Measurements from ENCODE around the gene UBAC1. TPM values are rescaled to one million over a fixed set of nuclear protein-coding genes. Genes with fewer than 3 reads are reported as not detected.

Gene UBAC1
- total RNA-seq, 1 experiment from 2014 or later, result 54.8 TPM

DNA sequence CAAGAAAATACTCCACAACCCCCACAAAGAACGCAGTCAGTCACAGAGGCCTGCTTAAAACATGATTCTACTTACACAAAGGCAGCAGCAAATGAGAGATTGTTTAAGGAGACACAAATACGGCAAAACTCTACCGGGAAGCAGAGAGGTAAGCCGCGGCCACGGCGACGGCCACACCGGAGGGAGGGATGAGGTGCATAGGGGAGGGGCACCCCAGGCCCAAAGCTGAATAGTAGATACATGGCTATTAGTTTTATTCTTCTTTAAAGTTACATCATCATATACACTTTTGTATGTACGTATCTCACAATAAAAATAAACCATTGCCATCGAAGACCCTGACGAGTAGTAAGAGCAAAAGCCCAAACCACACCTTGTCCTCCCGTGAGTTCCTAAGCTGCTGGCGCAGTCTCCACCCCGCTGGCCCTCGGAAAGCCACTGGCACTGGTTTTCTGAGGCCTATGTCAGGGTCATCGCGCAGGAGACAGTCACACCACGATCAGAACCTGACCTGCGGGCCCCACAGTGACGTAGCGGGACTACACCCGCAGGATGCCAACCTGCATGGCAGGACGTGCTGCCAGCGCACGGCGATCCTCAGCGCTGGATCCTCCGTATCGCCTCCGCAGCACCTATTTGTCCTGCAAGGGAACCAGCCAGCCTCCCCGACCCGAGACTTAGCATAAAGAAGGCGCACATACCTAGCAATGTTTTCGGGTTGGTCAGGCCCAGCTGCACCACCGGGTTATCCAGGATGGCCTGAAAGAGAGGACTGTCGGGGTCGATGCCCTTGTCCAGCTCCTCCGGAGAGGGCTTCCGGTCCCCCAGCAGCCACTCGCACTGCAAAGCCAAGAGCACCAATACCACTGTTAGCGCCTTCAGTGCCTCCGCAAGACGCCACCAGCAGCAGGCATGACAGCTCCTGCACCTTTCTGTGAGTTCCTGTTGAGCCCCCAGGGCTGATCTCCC is 23.4 kb downstream of the UBAC1 start:
- BruUV-seq (replicated peaks), result no TSS peak
- TF ChIP-seq, protein P1, sequence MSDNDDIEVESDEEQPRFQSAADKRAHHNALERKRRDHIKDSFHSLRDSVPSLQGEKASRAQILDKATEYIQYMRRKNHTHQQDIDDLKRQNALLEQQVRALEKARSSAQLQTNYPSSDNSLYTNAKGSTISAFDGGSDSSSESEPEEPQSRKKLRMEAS (IDR thresholded peaks at IDR 0.05), result no peak
- TF ChIP-seq CBX3 (IDR thresholded peaks at IDR 0.05; ENCODE audit: low read depth), result no peak
- no peak for TF ChIP-seq FOSL1 (IDR thresholded peaks at IDR 0.05; ENCODE audit: low read depth)
- no peak for TF ChIP-seq EZH2phosphoT487 (IDR thresholded peaks at IDR 0.05; ENCODE audit: borderline replicate concordance)
- TF ChIP-seq POLR2AphosphoS5 (IDR thresholded peaks at IDR 0.05; ENCODE audit: low read depth, low read length), result no peak
- TF ChIP-seq, protein P2, sequence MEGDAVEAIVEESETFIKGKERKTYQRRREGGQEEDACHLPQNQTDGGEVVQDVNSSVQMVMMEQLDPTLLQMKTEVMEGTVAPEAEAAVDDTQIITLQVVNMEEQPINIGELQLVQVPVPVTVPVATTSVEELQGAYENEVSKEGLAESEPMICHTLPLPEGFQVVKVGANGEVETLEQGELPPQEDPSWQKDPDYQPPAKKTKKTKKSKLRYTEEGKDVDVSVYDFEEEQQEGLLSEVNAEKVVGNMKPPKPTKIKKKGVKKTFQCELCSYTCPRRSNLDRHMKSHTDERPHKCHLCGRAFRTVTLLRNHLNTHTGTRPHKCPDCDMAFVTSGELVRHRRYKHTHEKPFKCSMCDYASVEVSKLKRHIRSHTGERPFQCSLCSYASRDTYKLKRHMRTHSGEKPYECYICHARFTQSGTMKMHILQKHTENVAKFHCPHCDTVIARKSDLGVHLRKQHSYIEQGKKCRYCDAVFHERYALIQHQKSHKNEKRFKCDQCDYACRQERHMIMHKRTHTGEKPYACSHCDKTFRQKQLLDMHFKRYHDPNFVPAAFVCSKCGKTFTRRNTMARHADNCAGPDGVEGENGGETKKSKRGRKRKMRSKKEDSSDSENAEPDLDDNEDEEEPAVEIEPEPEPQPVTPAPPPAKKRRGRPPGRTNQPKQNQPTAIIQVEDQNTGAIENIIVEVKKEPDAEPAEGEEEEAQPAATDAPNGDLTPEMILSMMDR (IDR thresholded peaks at IDR 0.05 in 2 of 3, conservative IDR thresholded peaks at IDR 0.05 in 1 of 3; ENCODE audit: borderline replicate concordance in 1 of 3, insufficient read depth in 1 of 3, low read depth in 2 of 3, low read length in 2 of 3), result no peak
- TF ChIP-seq, protein P3, sequence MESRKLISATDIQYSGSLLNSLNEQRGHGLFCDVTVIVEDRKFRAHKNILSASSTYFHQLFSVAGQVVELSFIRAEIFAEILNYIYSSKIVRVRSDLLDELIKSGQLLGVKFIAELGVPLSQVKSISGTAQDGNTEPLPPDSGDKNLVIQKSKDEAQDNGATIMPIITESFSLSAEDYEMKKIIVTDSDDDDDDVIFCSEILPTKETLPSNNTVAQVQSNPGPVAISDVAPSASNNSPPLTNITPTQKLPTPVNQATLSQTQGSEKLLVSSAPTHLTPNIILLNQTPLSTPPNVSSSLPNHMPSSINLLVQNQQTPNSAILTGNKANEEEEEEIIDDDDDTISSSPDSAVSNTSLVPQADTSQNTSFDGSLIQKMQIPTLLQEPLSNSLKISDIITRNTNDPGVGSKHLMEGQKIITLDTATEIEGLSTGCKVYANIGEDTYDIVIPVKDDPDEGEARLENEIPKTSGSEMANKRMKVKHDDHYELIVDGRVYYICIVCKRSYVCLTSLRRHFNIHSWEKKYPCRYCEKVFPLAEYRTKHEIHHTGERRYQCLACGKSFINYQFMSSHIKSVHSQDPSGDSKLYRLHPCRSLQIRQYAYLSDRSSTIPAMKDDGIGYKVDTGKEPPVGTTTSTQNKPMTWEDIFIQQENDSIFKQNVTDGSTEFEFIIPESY (IDR thresholded peaks at IDR 0.05; ENCODE audit: extremely low read depth, insufficient replicate concordance, low read length), result no peak
- no peak for TF ChIP-seq SRF (IDR thresholded peaks at IDR 0.05; ENCODE audit: low read depth)
- no peak for TF ChIP-seq EGR1 (IDR thresholded peaks at IDR 0.05; ENCODE audit: low read depth)
- H3K9me2 ChIP-seq (ENCODE audit: insufficient read depth), result no peaks in the 10 kb centered on the region

More for the DNA sequence above, 23.4 kb downstream of the UBAC1 start:
- H3K4me1 ChIP-seq (ENCODE audit: control insufficient read depth in 1 of 2, insufficient read depth in 2 of 2, low read length in 2 of 2), result no peaks in the 10 kb centered on the region
- H3K27me3 ChIP-seq (ENCODE audit: insufficient read depth, low read length), result no peaks in the 10 kb centered on the region
- H3K9ac ChIP-seq (ENCODE audit: low read length), result no peak overlapping the region
- RAD21 ChIA-PET (ENCODE audit: low non-redundant PET in 1 of 2, low total read pairs in 2 of 2, uncharacterized antibody in 2 of 2, unreplicated experiment in 2 of 2), result no interaction called here
- POLR2A ChIA-PET, result no interaction called here
- H3K36me3 ChIP-seq (ENCODE audit: control insufficient read depth in 1 of 2, insufficient read depth in 2 of 2, low read length in 2 of 2), result peaks cover 16 to 22% of the 10 kb centered on the region in 2 experiments; a peak in 3 of 4 replicates
- no peaks in the 10 kb centered on the region for H4K20me1 ChIP-seq (ENCODE audit: insufficient read depth)
- H3K79me2 ChIP-seq (ENCODE audit: insufficient read depth, low read length), result no peaks in the 10 kb centered on the region; the same call in 1 of the 2 replicates
- no peak overlapping the region for H3K4me2 ChIP-seq (ENCODE audit: low read length)
- no peak overlapping the region for H3K4me3 ChIP-seq (replicated peaks in 1 of 2; ENCODE audit: low read depth in 1 of 2, low read length in 2 of 2)
- no peak overlapping the region for H3K27ac ChIP-seq (ENCODE audit: low read depth, low read length)
- DNase-seq (ENCODE audit: low read depth, low spot score) (no peak), ATAC-seq (no peak)
- intact Hi-C loops (cut with micrococcal nuclease), result no loop called here
- H3K9me3 ChIP-seq (ENCODE audit: control insufficient read depth in 1 of 2, insufficient read depth in 1 of 2, low read depth in 1 of 2, low read length in 2 of 2), result no peaks in the 10 kb centered on the region
- CTCF ChIA-PET, result no interaction called here
- H2AFZ ChIP-seq (ENCODE audit: low read depth, low read length, poor library complexity, severe bottlenecking), result no peak overlapping the region
